Vagina (tissue), 2 donors: Measurements from ENCODE around the gene AADAC. TPM values are rescaled to one million over a fixed set of nuclear protein-coding genes. Genes with fewer than 3 reads are reported as not detected.

Experiments used
- DNase-seq, 2 donors: peaks; one replicate each; pipeline ENCODE4 v3.0.0-alpha.2; 2017; ENCODE audit errors: extremely low spot score in 2 of 2
- H3K27ac ChIP-seq: fragments of 200-600 bp; sonication (generic); one replicate; pipeline ENCODE4 v1.5.1; 2019
- H3K27me3 ChIP-seq: fragments of 200-600 bp; sonication (generic); one replicate; pipeline ENCODE4 v1.5.1; 2019
- H3K36me3 ChIP-seq, 2 donors: fragments of 200-600 bp; sonication (generic); one replicate each; pipeline ENCODE4 v1.5.1; 2017 to 2019
- H3K4me1 ChIP-seq: fragments of 200-600 bp; sonication (generic); one replicate; pipeline ENCODE4 v1.5.1; 2019
- H3K4me3 ChIP-seq, 2 donors: fragments of 200-600 bp; sonication (generic); 1 replicate in 1 of 2; 2 replicates in 1 of 2; pipeline ENCODE4 v1.5.1; 2016 to 2019
- H3K9me3 ChIP-seq: fragments of 200-600 bp; sonication (generic); one replicate; pipeline ENCODE4 v1.5.1; 2019
- CTCF ChIP-seq, 3 experiments: fragments of 450-650 bp in 2 of 3; fragments of 200-600 bp in 1 of 3; sonication (generic) in 1 of 3; IDR thresholded peaks; one replicate each; pipeline ENCODE4 v1.5.1; 2017 to 2019; ENCODE audit warnings: antibody characterized with exemption in 3 of 3, mild to moderate bottlenecking in 2 of 3, moderate library complexity in 2 of 3
- POLR2A ChIP-seq, 2 donors: fragments of 450-650 bp; IDR thresholded peaks; one replicate each; pipeline ENCODE4 v1.6.1; 2017; ENCODE audit warnings: antibody characterized with exemption in 2 of 2, mild to moderate bottlenecking in 2 of 2, moderate library complexity in 2 of 2
- POLR2AphosphoS5 ChIP-seq, 2 donors: sonication (generic); formaldehyde crosslinking; IDR thresholded peaks; one replicate each; pipeline ENCODE4 v1.9.0; 2017; ENCODE audit warnings: antibody characterized with exemption in 2 of 2, mild to moderate bottlenecking in 2 of 2, low read depth in 1 of 2; ENCODE audit not compliant: insufficient read depth in 1 of 2
- intact Hi-C: fragments of 100-400 bp; cut with DNase I; formaldehyde crosslinking; loops from one replicate; pipeline ENCODE4 v1.15.1; 2023
- total RNA-seq: library from RNA; depleted of rRNA; stranded (reverse); fragments of >200 nt; gene quantifications from one replicate; pipeline ENCODE4 v1.2.3, GENCODE V29; 2016

The AADAC gene
- total RNA-seq, 1 donor from 2014 or later: 2.0 TPM

- Histone ChIP-seq H3K27ac (no peak overlapping the region), H3K4me1 (no peaks in the 10 kb centered on the region), H3K36me3 (no peaks in the 10 kb centered on the region), H3K27me3 (no peaks in the 10 kb centered on the region), H3K4me3 (no peak overlapping the region), H3K9me3 (no peaks in the 10 kb centered on the region)
- TF ChIP-seq POLR2A (IDR thresholded peaks at IDR 0.05) (no peak), POLR2AphosphoS5 (IDR thresholded peaks at IDR 0.05; ENCODE audit: insufficient read depth in 1 of 2, low read depth in 1 of 2) (peak in 1 of 2 donors; percentile 38), CTCF (IDR thresholded peaks at IDR 0.05) (no peak)
- DNase-seq: no peak
- intact Hi-C loops: no loop called here
Observed at GRCh38 chr3:151816091-151816604, 2.2 kb downstream of the AADAC start.

- intact Hi-C loops: no loop called here
- Histone ChIP-seq H3K36me3 (no peaks in the 10 kb centered on the region), H3K4me1 (no peaks in the 10 kb centered on the region), H3K4me3 (no peak overlapping the region), H3K27ac (no peak overlapping the region), H3K9me3 (no peaks in the 10 kb centered on the region), H3K27me3 (no peaks in the 10 kb centered on the region)
- DNase-seq: no peak
- TF ChIP-seq POLR2A (IDR thresholded peaks at IDR 0.05): no peak
Observed at GRCh38 chr3:151817473-151817872, 3.6 kb downstream of the AADAC start.

- Histone ChIP-seq H3K27ac (no peak overlapping the region), H3K9me3 (no peaks in the 10 kb centered on the region), H3K27me3 (no peaks in the 10 kb centered on the region), H3K36me3 (no peaks in the 10 kb centered on the region), H3K4me3 (no peak overlapping the region), H3K4me1 (no peaks in the 10 kb centered on the region)
- TF ChIP-seq POLR2AphosphoS5 (IDR thresholded peaks at IDR 0.05; ENCODE audit: insufficient read depth in 1 of 2, low read depth in 1 of 2): peak in 1 of 2 donors; percentile 29
- TF ChIP-seq POLR2A (IDR thresholded peaks at IDR 0.05): no peak
- no peak for TF ChIP-seq CTCF (IDR thresholded peaks at IDR 0.05)
- intact Hi-C loops: no loop called here
- DNase-seq: no peak
Observed at GRCh38 chr3:151818361-151818760, 4.4 kb downstream of the AADAC start.

- H3K9me3 ChIP-seq: no peaks in the 10 kb centered on the region
- H3K27ac ChIP-seq: no peak overlapping the region
- H3K4me3 ChIP-seq: no peak overlapping the region
- no peak for TF ChIP-seq POLR2AphosphoS5 (IDR thresholded peaks at IDR 0.05; ENCODE audit: insufficient read depth in 1 of 2, low read depth in 1 of 2)
- TF ChIP-seq CTCF (IDR thresholded peaks at IDR 0.05): no peak
- no peak for TF ChIP-seq POLR2A (IDR thresholded peaks at IDR 0.05)
- H3K4me1 ChIP-seq: no peaks in the 10 kb centered on the region
- no peak for DNase-seq
- H3K36me3 ChIP-seq: no peaks in the 10 kb centered on the region
- no peaks in the 10 kb centered on the region for H3K27me3 ChIP-seq
- intact Hi-C loops: no loop called here
Observed at GRCh38 chr3:151819910-151820309, 6.0 kb downstream of the AADAC start.

GRCh38 chr3:151827816-151828215, 13.9 kb downstream of the AADAC start:
- DNase-seq: no peak

More at GRCh38 chr3:151827816-151828215, 13.9 kb downstream of the AADAC start:
- intact Hi-C loops: no loop called here
- H3K36me3 ChIP-seq: no peaks in the 10 kb centered on the region
- TF ChIP-seq POLR2AphosphoS5 (IDR thresholded peaks at IDR 0.05; ENCODE audit: insufficient read depth in 1 of 2, low read depth in 1 of 2) (no peak), POLR2A (IDR thresholded peaks at IDR 0.05) (no peak), CTCF (IDR thresholded peaks at IDR 0.05) (no peak)
- no peaks in the 10 kb centered on the region for H3K9me3 ChIP-seq
- H3K4me1 ChIP-seq: no peaks in the 10 kb centered on the region
- no peaks in the 10 kb centered on the region for H3K27me3 ChIP-seq
- H3K4me3 ChIP-seq: no peak overlapping the region
- no peak overlapping the region for H3K27ac ChIP-seq
